SK-N-SH treated with all-trans-retinoic acid at 6 μM for 48 hours (cell line): ENCODE results near the gene FHIT.
"Not testable (repeated sequence)": the region's sequence is repeated elsewhere in the genome, so short reads cannot be mapped to it uniquely, and the experiment has no call there.

Experiments
- ATAC-seq: fragments of 200-7000 bp; cut with Tn5 transposase; 3 replicates; pipeline ENCODE4 v1.9.1; 2020; ENCODE audit warnings: mild to moderate bottlenecking, moderate library complexity
- ARNTL ChIP-seq: fragments of 450-650 bp; formaldehyde crosslinking; IDR thresholded peaks from 2 replicates; pipeline ENCODE4 v1.5.0; 2020; ENCODE audit warnings: low read depth, mild to moderate bottlenecking, moderate library complexity, borderline replicate concordance
- BACH2 ChIP-seq: fragments of 250-450 bp; sonication (Bioruptor Pico); IDR thresholded peaks from 2 replicates; pipeline ENCODE4 v1.9.0; 2021; ENCODE audit warnings: mild to moderate bottlenecking, borderline replicate concordance
- CSDC2 ChIP-seq: fragments of 250-450 bp; sonication (Bioruptor Pico); IDR thresholded peaks from 2 replicates; pipeline ENCODE4 v1.5.0; 2020; ENCODE audit warnings: mild to moderate bottlenecking, moderate library complexity
- CSRNP3 ChIP-seq: fragments of 250-450 bp; sonication (Bioruptor Pico); IDR thresholded peaks from 2 replicates; pipeline ENCODE4 v1.5.1; 2021; ENCODE audit warnings: mild to moderate bottlenecking, moderate library complexity
- ESRRG ChIP-seq: fragments of 250-450 bp; sonication (Bioruptor Pico); IDR thresholded peaks from 2 replicates; pipeline ENCODE4 v1.6.1; 2021; ENCODE audit warnings: mild to moderate bottlenecking
- GLIS3 ChIP-seq: fragments of 250-450 bp; sonication (Bioruptor Pico); IDR thresholded peaks from 2 replicates; pipeline ENCODE4 v1.5.0; 2020; ENCODE audit warnings: mild to moderate bottlenecking, moderate library complexity
- ISL1 ChIP-seq: fragments of 250-450 bp; sonication (Bioruptor Pico); IDR thresholded peaks from 2 replicates; pipeline ENCODE4 v2.1.2; 2022; ENCODE audit warnings: mild to moderate bottlenecking, moderate library complexity
- OSR1 ChIP-seq: fragments of 250-450 bp; sonication (Bioruptor Pico); IDR thresholded peaks from 2 replicates; pipeline ENCODE4 v1.8.0; 2022; ENCODE audit warnings: moderate library complexity, mild to moderate bottlenecking, inconsistent platforms
- PATZ1 ChIP-seq: fragments of 250-450 bp; sonication (Bioruptor Pico); IDR thresholded peaks from 2 replicates; pipeline ENCODE4 v1.8.0; 2020; ENCODE audit warnings: mild to moderate bottlenecking, moderate library complexity, borderline replicate concordance
- POU6F1 ChIP-seq: fragments of 250-450 bp; sonication (Bioruptor Pico); IDR thresholded peaks from 2 replicates; pipeline ENCODE4 v1.8.0; 2021; ENCODE audit warnings: low read depth, mild to moderate bottlenecking, moderate library complexity, borderline replicate concordance
- PPARA ChIP-seq: fragments of 250-450 bp; sonication (Bioruptor Pico); IDR thresholded peaks from 2 replicates; pipeline ENCODE4 v1.5.0; 2020; ENCODE audit warnings: mild to moderate bottlenecking, borderline replicate concordance
- RARB ChIP-seq: fragments of 250-450 bp; sonication (Bioruptor Pico); IDR thresholded peaks from 2 replicates; pipeline ENCODE4 v1.8.0; 2021; ENCODE audit warnings: mild to moderate bottlenecking, moderate library complexity
- SNAI2 ChIP-seq: fragments of 250-450 bp; sonication (Bioruptor Pico); IDR thresholded peaks from 2 replicates; pipeline ENCODE4 v1.5.0; 2020; ENCODE audit warnings: mild to moderate bottlenecking, moderate library complexity
- TCF4 ChIP-seq: fragments of 250-450 bp; sonication (Bioruptor Pico); IDR thresholded peaks from 2 replicates; pipeline ENCODE4 v1.8.0; 2021; ENCODE audit warnings: mild to moderate bottlenecking, moderate library complexity, borderline replicate concordance
- TSHZ2 ChIP-seq: fragments of 250-450 bp; sonication (Bioruptor Pico); IDR thresholded peaks from 2 replicates; pipeline ENCODE4 v1.5.0; 2020; ENCODE audit warnings: mild to moderate bottlenecking, moderate library complexity
- ZC3H10 ChIP-seq: fragments of 250-450 bp; sonication (Bioruptor Pico); IDR thresholded peaks from 2 replicates; pipeline ENCODE4 v1.5.1; 2021; ENCODE audit warnings: mild to moderate bottlenecking, moderate library complexity
- ZFP3 ChIP-seq: fragments of 250-450 bp; sonication (Bioruptor Pico); IDR thresholded peaks from 2 replicates; pipeline ENCODE4 v1.5.0; 2020; ENCODE audit warnings: mild to moderate bottlenecking, moderate library complexity
- ZFP30 ChIP-seq: fragments of 450-650 bp; formaldehyde crosslinking; IDR thresholded peaks from 2 replicates; pipeline ENCODE4 v1.5.0; 2022; ENCODE audit warnings: mild to moderate bottlenecking, moderate library complexity
- ZNF565 ChIP-seq: fragments of 450-650 bp; formaldehyde crosslinking; conservative IDR thresholded peaks from 2 replicates; pipeline ENCODE4 v1.5.0; 2020; ENCODE audit warnings: low read depth, mild to moderate bottlenecking, moderate library complexity
- ZNF70 ChIP-seq: fragments of 450-650 bp; formaldehyde crosslinking; IDR thresholded peaks from 2 replicates; pipeline ENCODE4 v1.5.0; 2020; ENCODE audit warnings: mild to moderate bottlenecking, moderate library complexity
- TF ChIP-seq, protein P1 (sequence below): fragments of 250-450 bp; sonication (Bioruptor Pico); IDR thresholded peaks from 2 replicates; pipeline ENCODE4 v1.5.1; 2020; ENCODE audit warnings: low read depth, mild to moderate bottlenecking, moderate library complexity

Gene FHIT

DNA sequence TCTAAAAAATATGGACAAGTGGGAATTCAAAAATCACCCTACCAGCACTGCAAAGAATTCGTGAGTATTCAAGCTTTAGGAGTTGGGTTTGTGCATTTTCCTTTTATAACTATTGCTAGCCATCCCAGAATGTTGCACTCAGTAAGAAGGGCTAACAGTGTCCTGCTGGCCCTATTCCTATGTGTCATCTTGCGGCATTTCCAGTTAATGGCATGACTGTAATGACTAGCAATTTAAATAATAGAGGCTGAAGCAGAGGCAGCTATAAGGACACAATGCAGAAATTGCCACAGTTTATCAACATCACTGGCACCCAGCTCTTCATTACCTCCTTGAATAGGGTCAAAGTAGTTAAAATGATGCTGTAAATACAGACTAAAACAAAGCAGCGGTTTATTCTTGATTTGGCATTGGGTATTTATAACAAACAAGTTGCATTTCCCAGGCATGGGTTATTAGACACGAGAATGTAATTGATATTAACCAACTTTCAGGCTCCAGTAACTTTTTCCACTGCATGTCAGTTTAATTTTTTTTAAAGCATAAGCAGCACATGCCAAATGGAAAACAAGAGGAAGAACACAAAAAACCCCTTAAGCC, 177.6 kb downstream of the FHIT start (continued):
- TF ChIP-seq POU6F1 (CRISPR knock-in tag): no peak
- no peak for TF ChIP-seq OSR1 (CRISPR knock-in tag)
- no peak for TF ChIP-seq ZFP30 (CRISPR knock-in tag)
- no peak for TF ChIP-seq RARB (CRISPR knock-in tag)

GRCh38 chr3:61068084-61068483, 183.2 kb downstream of the FHIT start:
- no peak for ATAC-seq
- no peak for TF ChIP-seq GLIS3 (CRISPR knock-in tag)
- no peak for TF ChIP-seq PPARA (CRISPR knock-in tag)
- no peak for TF ChIP-seq ZC3H10 (CRISPR knock-in tag)
- no peak for TF ChIP-seq CSDC2 (CRISPR knock-in tag)
- TF ChIP-seq ESRRG: no peak
- no peak for TF ChIP-seq POU6F1 (CRISPR knock-in tag)
- no peak for TF ChIP-seq ISL1
- TF ChIP-seq RARB (CRISPR knock-in tag): no peak
- no peak for TF ChIP-seq ARNTL (CRISPR knock-in tag)
- no peak for TF ChIP-seq OSR1 (CRISPR knock-in tag)
- TF ChIP-seq SNAI2 (CRISPR knock-in tag): no peak
- no peak for TF ChIP-seq ZFP30 (CRISPR knock-in tag)
- TF ChIP-seq TCF4 (CRISPR knock-in tag): no peak
- no peak for TF ChIP-seq BACH2 (CRISPR knock-in tag)

GRCh38 chr3:61066800-61067199, 184.5 kb downstream of the FHIT start:
- TF ChIP-seq ZFP30 (CRISPR knock-in tag) (no peak), TCF4 (CRISPR knock-in tag) (no peak), ESRRG (no peak), CSRNP3 (CRISPR knock-in tag) (no peak), ZC3H10 (CRISPR knock-in tag) (no peak), SNAI2 (CRISPR knock-in tag) (no peak), PATZ1 (no peak), ISL1 (no peak), TSHZ2 (CRISPR knock-in tag) (no peak), GLIS3 (CRISPR knock-in tag) (no peak), PPARA (CRISPR knock-in tag) (no peak), OSR1 (CRISPR knock-in tag) (no peak), ARNTL (CRISPR knock-in tag) (no peak), POU6F1 (CRISPR knock-in tag) (no peak), ZNF70 (CRISPR knock-in tag) (no peak), ZNF565 (CRISPR knock-in tag) (no peak), ZFP3 (CRISPR knock-in tag) (no peak)
- TF ChIP-seq, protein P1, sequence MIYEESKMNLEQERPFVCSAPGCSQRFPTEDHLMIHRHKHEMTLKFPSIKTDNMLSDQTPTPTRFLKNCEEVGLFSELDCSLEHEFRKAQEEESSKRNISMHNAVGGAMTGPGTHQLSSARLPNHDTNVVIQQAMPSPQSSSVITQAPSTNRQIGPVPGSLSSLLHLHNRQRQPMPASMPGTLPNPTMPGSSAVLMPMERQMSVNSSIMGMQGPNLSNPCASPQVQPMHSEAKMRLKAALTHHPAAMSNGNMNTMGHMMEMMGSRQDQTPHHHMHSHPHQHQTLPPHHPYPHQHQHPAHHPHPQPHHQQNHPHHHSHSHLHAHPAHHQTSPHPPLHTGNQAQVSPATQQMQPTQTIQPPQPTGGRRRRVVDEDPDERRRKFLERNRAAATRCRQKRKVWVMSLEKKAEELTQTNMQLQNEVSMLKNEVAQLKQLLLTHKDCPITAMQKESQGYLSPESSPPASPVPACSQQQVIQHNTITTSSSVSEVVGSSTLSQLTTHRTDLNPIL (CRISPR knock-in tag): no peak
- ATAC-seq: no peak

DNA sequence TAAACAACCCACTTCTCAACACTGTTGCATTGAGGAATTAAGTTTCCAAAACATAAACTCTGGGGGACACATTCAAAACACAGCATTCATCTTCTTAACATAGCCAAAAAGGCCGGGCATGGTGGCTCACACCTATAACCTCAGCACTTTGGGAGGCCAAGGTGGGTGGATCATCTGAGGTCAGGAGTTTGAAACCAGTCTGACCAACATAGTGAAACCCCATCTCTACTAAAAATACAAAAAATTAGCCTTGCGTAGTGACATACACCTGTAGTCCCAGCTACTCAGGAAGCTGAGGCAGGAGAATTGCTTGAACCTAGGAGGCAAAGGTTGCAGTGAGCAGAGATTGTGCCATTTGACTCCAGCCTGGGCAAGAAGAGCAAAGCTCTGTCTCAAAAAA, 185.0 kb downstream of the FHIT start:
- ATAC-seq: not testable (repeated sequence)
